Stromal cell of bone marrow (primary cell): ENCODE results near the gene MTA1.

Source experiments
- DNase-seq: peaks from one replicate; pipeline ENCODE4 v3.0.0-alpha.2; 2012; ENCODE audit warnings: low read depth

Gene MTA1

DNA sequence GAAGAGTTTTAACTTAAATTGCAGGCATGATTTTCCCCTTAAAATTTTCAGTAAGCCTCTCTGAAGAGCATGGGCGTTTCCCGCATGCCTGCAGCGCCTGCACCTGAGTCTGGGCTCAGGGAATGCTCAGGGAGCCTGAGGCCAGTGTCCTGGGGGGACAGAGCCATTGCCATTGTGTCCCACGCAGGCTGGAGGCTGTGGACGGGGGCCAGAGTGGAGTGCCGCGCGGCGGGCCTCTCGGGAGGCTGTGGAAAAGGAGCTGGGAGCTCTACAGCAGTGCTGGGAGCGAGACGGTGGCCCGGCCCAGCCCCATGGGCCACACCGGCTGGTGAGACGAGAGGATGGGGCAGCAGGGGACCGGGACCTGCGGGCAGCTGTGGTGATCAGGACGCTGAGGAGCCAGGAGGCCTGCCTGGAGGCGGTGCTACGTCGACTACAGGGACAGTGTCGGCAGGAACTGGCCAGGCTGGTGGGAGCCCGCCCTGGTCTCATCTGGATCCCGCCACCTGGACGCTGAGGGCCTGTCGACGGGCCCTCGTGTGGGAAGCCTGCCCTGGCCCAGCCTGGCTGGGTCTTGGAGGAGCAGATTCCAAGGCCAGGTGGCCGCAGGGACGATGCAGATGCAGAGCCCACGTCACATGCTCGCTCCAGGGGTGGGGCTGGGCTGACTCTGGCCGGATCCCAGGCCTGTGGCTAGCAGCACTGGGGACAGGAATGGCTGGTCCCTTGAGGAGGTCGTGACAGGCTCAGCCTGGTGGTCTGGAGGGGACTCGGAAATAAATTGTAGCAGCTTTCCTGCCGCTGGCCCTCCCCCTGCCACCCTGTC is 79.0 kb downstream of the MTA1 start:
- no peak for DNase-seq

DNA sequence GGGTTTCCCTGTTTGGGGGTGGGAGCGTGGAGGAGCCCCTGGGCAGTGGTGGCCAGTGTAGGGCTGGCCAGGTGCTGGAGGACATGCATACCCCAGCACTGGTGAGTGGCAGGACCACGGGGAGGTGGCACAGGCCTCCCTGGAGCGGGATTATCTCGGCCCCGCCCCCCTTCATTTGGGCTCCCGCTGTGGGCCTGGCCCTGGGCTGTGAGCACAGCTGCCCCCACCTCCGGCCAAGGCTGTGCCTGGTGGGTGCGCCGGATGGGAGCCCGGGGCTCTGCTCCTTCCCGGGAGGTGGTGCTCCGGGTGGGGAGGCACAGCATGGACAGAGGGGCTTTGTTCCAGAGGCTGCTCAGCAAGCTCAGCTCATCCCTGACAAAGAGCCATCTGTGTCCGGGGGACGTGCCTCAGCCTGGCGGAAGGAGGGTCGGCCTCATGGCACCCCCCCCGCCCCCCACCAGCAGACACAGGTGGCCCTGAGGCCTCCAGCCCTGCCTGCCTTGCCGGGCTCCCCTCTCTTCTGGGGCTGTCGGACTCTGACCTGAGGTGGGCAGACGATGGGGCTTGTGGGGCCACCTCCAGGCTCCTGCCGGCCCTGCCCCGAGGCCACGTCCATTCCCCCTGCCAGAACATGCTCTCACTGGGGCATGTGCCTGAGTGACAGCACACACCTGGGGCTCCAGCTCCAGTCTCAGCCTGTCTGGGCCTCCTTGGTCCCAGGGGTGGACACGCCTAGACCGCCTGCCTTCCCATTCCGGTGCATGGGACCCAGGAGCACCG is 79.8 kb downstream of the MTA1 start:
- no peak for DNase-seq

DNA sequence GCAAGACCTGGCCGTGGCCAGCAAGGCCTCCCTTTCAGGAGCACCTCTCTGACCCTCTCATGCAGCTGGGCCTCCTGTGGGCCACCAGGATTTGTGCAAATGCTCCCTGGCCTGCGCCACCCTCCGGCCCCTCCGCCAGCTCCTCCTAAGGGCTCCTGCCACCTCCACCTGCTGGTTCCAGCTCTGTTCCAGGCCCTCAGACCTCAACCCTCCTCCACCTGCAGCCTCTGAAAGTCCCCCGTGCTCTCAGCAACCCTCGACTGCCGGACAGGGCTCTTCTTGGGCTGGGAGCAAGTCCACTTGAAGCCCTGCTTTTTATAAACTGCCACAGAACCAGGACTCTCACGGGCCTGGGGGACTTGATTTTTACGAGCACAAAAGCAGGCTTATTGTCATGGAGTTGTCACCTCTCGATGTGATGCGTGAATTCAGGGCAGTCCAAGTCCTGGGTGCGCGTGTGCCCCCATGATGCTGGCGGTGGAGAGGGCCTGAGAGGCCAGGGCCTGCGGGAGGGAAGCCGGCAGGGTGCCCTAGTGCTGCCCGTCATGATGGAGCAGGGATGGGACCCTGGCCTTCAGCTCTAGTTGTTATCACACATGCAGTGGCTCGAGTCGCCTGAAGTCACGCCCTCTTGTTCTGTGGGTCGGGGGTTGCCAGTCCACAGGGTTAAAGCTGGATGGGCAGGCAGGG is 80.6 kb downstream of the MTA1 start:
- DNase-seq = no peak

DNA sequence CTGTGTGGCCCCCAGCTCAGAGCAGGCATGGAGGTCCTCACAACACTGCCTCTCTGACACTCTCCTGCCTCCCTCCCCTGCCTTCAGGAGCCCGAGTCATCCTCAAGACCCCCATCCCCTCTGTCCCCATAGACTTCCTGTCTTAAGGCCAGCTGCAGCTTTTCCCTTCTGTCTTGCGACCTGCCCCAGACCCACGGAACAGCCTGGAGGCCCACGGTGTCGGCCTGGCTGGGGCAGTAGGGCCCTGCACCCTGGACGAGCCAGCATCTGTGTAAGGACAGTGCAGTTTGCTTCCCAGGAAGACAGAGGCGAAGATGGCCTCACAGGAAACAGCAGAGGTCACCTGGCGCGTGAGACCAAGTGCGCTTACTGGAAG is 81.1 kb downstream of the MTA1 start:
- no peak for DNase-seq

DNA sequence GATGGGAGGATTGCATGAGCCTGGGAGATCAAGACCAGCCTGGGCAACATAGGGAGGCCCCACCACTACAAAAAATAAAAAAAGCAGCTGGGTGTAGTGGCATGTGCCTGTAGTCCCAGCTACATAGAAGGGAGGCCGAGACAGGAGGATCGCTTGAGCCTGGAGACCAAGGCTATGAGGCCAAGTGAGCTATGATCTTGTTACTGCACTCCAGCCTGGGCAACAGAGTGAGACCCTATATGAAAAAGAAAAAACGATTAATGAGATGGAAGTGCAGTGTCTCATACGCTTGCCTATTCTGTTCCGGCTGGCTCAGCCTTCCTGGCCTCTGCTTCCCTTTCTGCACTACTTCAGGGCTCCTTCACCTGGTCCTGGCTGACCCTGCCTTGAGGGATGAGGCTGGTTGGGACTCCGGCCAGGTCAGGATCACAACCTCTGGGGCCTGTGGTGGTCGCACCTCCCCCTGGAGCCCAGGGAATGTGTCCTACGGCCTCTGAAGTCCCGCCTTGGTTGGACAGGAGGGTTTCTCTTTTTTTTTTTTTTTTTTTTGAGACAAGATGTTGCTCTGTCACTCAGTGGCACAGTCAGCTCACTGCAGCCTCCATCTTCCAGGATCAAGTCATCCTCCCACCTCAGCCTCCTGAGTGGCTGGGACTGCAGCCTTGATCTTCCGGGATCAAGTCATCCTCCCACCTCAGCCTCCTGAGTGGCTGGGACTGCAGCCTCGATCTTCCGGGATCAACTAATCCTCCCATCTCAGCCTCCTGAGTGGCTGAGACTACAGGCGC is 82.1 kb downstream of the MTA1 start:
- DNase-seq = no peak

DNA sequence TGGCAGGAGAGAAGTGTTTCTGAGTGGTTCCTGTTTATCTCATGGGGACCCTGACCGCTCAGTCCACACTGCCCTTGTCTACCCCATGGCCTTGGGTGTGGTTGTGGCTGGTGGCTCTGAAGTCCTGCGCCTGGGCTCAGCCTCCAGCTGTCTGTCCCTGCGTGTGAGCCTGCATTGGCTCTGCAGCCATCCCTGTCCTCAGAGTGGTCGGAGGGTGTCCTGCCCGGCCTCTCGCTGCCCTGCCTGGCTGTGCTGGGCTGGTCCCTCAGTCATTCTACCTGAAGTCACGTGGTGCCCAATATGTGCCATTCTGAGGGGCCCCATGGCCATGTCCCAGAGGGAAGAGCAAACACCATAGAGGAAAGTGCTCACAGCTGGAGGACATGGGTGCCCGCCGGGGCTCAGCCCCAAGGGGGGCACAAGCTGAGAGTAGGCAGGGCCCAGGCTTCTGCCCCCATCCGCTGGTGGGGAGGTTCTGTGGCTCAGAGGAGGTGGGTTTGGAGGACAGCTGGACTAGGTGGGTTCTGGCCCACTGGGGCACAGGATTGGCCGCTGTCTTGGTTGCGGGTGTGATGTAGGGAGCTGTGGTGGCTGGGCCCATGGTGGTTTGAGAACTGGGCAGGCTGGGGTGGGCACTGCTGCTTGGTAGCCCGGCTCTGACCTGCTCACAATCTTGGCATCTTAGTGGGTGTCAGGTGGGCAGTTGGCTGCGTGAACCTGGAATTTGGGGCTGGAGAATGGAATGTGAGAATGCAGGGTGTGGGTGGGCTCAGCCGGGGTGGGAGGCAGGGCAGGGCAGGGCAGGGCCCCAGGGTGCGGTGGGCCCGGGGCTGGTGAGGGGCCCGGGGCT is 83.0 kb downstream of the MTA1 start:
- no peak for DNase-seq

DNA sequence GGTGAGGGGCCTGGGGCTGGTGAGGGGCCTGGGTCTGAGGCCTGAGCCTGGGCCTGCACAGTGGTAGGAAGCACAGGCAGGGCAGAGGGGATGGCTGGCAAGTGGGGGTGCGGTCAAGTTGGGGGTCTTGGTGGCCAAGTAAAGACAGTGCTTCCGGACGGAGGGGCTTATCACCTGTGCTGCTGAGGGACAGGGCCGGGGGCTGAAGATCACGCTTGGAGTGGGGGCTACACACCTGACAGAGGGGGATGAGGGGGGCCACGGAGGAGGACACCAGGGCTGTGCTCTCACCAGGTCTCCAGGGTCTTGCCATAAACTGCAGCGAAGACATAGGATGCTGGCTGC is 83.6 kb downstream of the MTA1 start:
- no peak for DNase-seq

DNA sequence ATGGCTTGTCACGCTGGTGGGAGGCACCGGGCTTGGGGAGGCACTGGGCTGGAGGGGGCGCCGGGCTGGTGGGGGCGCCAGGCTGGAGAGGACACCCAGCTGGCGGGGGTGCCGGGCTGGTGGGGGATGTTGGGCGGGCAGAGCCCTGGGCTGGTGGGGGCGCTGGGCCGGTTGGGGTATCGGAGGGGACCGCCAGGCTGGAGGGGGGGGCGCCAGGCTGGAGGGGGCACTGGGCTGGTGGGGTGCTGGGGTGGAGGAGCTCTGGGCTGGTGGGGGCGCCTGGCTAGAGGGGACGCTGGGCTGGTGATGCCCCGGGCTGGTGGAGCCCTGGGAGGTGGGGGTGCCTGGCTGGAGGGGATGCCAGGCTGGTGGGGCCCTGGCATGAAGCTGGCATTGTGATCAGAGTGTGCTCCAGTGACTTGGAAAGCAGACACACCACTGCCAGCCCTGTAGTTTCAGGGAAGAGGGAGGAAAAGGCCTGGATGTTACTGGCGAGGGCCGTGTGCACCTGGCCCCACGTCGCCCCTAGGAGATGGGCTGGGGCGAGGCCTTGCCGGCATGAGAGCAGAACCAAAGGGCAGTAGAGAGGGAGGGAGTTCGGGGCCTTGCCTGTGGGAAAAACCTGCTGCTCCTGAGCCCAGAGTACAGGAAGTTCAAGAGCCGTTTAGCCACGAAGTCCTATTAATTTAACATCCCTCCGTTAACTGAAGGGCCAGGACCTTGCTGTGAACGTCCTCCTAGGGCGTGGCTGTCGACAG is 84.5 kb downstream of the MTA1 start:
- DNase-seq = no peak

DNA sequence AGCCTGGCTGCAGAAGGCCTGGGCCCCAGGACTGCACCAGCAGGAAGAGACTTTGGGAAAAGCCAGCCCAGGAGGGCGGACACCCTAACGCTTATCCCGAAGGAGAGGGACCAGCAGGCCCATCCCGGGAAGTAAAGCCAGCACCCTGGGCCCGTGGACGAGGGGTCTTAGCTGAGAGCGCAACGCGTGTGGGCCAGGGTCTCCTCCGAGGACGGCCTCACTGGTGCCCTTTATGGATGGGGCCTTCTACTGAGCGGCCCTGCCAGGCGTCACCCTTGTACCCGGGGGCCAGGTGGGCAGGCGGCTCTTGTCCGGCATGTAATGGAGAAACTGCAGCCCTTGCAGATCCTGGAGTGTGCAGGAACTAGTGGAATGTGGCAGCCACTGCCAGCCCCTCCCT is 85.5 kb downstream of the MTA1 start:
- no peak for DNase-seq

DNA sequence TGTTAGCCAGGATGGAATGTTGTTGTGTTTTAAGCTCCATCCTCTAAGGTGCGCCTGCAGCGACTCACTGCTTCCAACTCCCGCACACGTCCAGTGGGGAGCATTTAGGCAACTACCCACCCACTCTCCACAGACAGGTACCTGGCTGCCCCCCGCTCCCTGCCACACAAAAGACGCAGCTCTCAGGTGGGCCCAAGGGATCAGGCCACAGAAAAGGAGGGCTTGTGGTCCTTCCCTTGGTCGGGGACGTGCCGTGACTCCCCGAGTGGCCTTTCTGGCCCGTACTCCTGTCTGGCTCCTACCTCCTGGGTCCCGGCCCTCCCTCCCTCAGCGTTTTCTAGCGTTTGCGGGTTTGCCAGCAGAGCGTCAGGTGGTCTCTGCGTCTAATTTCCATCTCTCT is 87.6 kb downstream of the MTA1 start:
- no peak for DNase-seq

DNA sequence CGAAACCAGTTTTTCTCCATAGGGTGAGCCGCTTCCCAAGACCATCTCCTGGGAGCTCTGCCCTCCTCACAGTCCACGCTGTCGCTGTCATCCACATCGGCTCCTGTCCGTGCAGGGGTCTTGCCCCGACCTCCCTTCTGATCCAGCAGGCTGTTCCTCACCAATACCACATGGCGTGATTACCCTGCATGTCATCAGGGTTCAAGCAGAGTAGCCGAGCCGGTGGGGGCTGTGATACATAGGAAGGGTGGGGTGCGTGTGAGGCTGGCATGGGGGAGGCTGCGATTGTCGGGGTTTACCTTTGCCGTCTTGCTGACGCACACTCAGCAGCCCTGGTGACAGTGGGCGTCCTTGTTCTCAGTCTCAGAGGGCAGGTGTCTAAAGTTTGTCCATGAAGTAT is 88.4 kb downstream of the MTA1 start:
- DNase-seq = no peak

DNA sequence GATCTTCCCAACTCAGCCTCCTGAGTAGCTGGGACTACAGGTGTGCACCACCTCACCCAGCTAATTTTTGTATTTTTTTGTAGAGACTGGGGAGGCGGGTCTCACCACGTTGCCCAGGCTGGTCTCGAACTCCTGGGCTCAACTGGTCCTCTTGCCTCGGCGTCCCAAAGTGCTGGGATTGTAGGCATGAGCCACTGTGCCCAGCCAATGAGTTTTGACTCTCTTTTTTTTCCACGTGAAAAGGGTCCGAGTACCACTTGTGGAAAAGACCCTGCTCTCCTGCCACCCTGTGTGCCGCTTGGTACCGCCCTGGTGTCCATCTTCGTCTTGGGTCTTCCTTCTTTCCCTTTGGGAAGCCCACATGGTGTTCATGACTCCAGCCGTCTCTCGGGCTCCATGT is 89.0 kb downstream of the MTA1 start:
- no peak for DNase-seq

DNA sequence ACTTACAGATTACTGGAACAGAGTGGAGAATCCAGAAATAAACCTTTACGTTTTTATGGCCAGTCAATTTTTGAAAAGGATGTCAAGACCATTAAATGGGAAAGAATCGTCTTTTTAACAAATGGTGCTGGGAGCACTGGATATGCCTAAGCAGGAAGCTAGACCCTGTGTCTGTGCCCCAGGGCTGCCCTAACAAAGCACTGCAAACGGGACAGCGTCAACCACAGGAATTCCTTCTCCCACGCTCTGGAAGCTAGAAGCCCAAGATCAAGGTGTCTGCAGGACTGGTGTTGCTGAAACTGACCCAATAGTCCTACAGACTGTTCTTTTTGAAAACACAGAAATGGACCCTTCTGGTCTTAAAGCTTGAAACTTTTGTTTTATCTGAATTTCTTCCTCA is 97.5 kb downstream of the MTA1 start:
- no peak for DNase-seq

DNA sequence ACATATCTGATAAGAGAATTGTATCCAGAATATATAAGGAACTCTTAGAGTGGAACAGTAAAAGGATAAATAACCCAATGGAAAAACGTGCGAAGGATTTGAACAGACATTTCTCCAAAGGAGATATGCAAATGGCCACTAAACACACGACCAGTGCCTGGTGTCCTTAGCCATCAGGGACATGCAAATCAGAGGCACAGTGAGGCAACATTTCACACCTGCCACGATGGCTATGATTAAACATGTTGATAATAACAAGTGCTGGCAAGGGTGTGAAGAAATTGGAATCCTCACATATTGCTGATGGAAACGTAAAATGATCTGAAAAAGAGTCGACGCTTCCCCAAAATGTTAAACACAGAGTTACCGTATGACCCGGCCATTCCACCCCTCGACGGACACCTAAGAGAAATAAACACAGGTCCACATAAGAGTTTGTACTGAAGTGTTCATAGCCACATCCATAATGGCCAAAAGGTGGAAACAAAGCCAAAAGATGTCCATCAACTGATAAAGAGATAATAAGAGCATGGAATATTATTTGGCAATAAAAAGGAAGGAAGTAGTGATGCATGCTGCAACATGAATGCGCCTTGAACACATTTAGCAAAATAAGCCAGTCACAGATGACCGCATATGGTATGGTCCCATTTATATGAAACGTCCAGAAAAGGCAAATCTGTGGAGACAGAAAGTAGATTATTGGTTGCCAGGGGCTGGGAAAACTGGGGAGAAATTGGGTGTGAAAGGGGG is 100.5 kb downstream of the MTA1 start:
- DNase-seq = no peak
